ENCODE results near the gene TMEM107. TPM values are rescaled to one million over a fixed set of nuclear protein-coding genes. Genes with fewer than 3 reads are reported as not detected.

The TMEM107 gene
- total RNA-seq, 4 donors from 2014 or later = 0.77 to 42.6 (median 25.1) TPM

DNA sequence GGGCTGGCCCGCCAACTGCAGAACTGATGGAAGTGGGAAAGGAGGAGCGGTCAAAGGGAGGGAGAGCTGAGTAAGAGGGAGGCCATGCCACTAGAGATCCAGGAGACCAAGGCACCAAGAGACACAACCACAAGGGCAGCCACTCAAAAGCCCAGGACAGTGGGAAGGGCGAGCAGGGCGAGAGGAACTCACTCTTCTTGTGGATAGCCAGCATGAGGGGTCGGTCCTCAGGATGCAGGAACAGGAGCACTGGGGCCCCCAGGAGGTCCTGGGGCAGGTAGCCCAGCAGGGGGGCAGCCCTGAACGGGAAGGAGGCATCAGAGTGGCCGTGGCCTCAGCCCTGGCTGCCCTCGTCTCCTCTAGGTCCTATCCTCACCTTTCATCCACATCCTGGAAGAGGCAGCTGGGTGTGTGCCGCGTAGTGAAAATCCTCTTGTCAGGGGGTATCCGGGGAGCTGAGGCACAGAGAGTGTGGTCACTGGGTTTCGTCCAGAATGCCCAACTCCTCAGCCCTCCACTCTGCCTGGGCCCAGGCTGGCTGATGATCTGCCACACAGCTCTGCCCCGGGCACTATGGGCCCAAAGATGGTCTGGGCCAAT is 28.3 kb downstream of the TMEM107 start:
- intact Hi-C loops (cut with DNase I; ENCODE audit: low total_unique reads) = no loop called here
- no peak for DNase-seq
- H3K27ac ChIP-seq = peak overlapping the region; percentile 50 to 66
- peaks cover 5 to 17% of the 10 kb centered on the region in 2 donors for H3K4me1 ChIP-seq
- no peak overlapping the region for H3K4me3 ChIP-seq
- TF ChIP-seq, protein P1, sequence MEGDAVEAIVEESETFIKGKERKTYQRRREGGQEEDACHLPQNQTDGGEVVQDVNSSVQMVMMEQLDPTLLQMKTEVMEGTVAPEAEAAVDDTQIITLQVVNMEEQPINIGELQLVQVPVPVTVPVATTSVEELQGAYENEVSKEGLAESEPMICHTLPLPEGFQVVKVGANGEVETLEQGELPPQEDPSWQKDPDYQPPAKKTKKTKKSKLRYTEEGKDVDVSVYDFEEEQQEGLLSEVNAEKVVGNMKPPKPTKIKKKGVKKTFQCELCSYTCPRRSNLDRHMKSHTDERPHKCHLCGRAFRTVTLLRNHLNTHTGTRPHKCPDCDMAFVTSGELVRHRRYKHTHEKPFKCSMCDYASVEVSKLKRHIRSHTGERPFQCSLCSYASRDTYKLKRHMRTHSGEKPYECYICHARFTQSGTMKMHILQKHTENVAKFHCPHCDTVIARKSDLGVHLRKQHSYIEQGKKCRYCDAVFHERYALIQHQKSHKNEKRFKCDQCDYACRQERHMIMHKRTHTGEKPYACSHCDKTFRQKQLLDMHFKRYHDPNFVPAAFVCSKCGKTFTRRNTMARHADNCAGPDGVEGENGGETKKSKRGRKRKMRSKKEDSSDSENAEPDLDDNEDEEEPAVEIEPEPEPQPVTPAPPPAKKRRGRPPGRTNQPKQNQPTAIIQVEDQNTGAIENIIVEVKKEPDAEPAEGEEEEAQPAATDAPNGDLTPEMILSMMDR (IDR thresholded peaks at IDR 0.05) = no peak
- TF ChIP-seq POLR2A (IDR thresholded peaks at IDR 0.05) = no peak
- H3K36me3 ChIP-seq = no peaks in the 10 kb centered on the region
- H3K9me3 ChIP-seq = no peaks in the 10 kb centered on the region
- H3K27me3 ChIP-seq = no peaks in the 10 kb centered on the region

DNA sequence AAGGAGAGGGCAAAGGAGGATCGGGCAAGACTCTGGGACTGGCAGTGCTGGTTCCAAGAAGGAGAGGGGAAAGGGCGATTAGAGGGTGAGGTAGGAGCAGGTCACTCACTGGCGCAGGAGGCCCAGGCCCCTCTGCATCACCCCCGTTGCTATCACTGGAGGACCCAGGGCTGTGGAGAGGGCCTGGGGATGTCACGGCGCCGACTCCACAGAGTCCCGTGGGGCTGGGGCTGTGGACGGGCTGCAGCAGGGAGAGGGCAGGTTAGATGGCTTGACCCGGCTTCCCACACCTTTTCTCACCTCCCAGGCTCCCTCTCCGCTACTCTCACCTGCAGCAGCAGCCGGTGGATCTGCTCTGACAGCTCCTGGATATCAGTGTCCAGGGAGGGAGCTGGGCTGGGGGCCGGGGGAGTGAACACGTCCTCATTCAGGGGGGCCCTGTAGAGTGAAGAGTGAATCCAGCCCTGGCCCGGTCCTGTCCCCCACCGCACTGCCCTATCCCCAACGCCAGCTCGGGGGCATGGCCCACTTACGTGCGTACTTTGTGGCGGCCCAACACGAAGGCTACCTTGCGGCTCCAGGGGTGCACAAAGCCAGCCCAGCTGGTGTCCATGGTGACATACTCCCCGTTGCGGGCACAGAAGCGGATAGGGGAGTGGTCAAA is 28.9 kb downstream of the TMEM107 start:
- no peak for TF ChIP-seq POLR2A (IDR thresholded peaks at IDR 0.05)
- TF ChIP-seq, protein P1 (IDR thresholded peaks at IDR 0.05) = no peak
- no peaks in the 10 kb centered on the region for H3K9me3 ChIP-seq
- no peaks in the 10 kb centered on the region for H3K27me3 ChIP-seq
- H3K36me3 ChIP-seq = no peaks in the 10 kb centered on the region
- H3K4me1 ChIP-seq = peaks cover 4 to 13% of the 10 kb centered on the region in 2 donors
- no peak overlapping the region for H3K4me3 ChIP-seq
- intact Hi-C loops (cut with DNase I; ENCODE audit: low total_unique reads) = no loop called here
- DNase-seq = no peak
- peak overlapping the region; percentile 10 to 66 for H3K27ac ChIP-seq

DNA sequence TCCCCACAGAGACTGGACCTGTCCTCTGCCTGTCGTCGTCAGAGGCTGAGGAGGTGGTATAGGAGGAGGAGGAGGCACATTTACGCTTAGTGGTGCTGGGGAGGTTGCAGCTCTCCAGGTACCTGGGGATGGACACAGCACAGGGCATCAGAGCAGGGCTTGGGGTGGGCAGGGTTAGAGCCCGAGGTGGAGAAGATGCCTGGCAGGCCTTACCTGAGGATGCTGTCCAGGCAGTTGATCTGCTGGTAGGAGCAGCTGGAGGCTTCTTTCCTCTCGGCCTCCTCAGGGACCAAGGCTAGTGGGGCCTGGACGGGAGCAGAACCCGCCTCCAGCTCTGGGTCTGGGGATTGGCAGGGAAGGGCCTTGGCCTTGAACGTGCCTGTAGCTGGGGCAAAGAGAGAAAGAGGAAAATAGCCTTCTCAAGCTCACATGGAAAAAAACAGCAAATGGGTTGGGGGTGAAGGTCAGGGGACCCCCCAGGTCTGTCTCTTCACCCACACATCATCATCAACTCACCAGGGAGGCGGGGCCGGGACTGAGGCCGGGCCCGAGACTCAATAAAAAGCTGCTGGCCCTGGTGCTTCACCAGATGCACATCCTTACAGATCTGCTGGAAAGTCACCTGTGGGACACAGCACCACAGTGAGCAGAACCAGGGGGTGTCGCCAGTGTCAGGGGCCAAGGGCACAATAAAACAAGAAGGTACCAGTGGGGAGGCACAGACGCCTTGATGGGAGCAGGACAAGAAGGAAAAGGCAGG is 29.6 kb downstream of the TMEM107 start:
- peak overlapping the region; percentile 10 to 66 for H3K27ac ChIP-seq

DNA sequence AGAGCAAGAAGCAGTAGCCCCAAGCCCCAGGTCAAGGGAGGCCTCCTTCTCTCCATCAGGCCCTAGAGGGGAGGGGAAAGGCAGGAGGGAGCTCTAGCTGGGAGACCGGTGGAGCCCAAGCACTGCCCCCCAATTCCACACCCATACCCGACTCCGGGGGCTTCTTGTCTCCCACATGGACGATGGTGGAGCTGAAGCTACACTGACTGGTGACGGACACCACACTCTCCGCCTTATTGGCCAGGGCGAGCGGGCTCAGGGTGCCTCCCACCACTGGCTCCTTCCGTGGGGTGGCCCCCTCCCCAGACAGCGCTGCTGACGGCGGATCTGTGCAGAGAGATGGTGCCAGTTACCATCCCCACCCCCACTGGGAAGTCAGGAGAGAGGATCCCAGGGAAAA is 30.4 kb downstream of the TMEM107 start:
- Histone ChIP-seq H3K4me1 (peaks cover 4 to 13% of the 10 kb centered on the region in 2 donors), H3K27me3 (no peaks in the 10 kb centered on the region), H3K27ac (peak overlapping the region; percentile 10 to 66), H3K4me3 (no peak overlapping the region), H3K36me3 (no peaks in the 10 kb centered on the region), H3K9me3 (no peaks in the 10 kb centered on the region)
- intact Hi-C loops (cut with DNase I; ENCODE audit: low total_unique reads) = no loop called here
- TF ChIP-seq, protein P1 (IDR thresholded peaks at IDR 0.05) = no peak
- no peak for TF ChIP-seq POLR2A (IDR thresholded peaks at IDR 0.05)
- no peak for DNase-seq

More for the DNA sequence above, 29.6 kb downstream of the TMEM107 start:
- Histone ChIP-seq H3K36me3 (no peaks in the 10 kb centered on the region), H3K4me1 (peaks cover 4 to 13% of the 10 kb centered on the region in 2 donors), H3K4me3 (no peak overlapping the region), H3K9me3 (no peaks in the 10 kb centered on the region), H3K27me3 (no peaks in the 10 kb centered on the region)
- intact Hi-C loops (cut with DNase I; ENCODE audit: low total_unique reads) = no loop called here
- no peak for TF ChIP-seq POLR2A (IDR thresholded peaks at IDR 0.05)
- DNase-seq = no peak

DNA sequence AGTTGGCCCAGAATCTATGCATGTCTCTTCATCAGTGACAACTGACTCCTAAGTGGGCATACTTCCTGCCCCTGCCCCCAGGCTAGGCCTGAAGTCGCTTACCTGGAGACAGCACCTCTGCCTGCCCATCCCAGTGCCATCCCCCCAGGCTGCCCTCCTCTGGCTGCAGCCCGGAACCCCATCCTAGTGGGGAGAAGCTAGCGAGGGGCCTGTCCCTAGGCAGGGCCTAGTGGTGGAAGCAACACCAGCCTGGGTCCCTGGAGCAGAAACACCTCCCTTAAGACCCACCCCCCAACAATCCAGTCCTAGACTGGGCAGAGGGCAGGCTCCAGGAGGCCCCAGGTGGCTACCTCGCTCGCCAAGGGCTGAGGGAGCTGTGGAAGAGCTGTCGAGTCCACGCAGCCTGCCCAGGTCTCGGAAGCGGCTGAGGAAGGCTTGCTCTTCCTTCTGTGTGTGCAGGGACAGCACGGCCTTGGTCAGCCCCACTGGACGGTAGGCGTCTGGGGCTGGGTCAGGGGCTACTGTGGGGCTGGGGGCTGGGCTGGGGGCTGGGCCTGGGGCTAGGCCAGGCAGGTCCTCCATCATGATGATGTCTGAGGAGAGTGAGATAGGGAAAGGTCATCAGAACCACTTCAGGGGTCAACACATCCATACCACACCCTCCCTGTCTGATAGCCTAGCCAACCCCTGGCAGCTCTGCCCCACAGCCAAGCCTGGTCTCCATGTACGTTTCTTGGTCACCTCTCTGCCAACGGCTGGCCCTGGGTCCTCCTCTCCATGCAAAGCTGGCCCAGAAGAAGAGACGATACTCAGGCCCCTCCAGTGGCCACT is 31.6 kb downstream of the TMEM107 start:
- Histone ChIP-seq H3K9me3 (no peaks in the 10 kb centered on the region), H3K4me1 (peaks cover 0 to 1% of the 10 kb centered on the region in 2 donors), H3K27me3 (no peaks in the 10 kb centered on the region), H3K4me3 (no peak overlapping the region), H3K27ac (no peak overlapping the region), H3K36me3 (no peaks in the 10 kb centered on the region)
- no peak for DNase-seq
- TF ChIP-seq, protein P1 (IDR thresholded peaks at IDR 0.05) = no peak
- TF ChIP-seq POLR2A (IDR thresholded peaks at IDR 0.05) = no peak
- intact Hi-C loops (cut with DNase I; ENCODE audit: low total_unique reads) = no loop called here
